GM23338 (cell line): ENCODE measurements around the gene NUCB2. TPM values are rescaled to one million over a fixed set of nuclear protein-coding genes. Genes with fewer than 3 reads are reported as not detected.

Experiments
- ATAC-seq: fragments of 200-7000 bp; cut with Tn5 transposase; 3 replicates; pipeline ENCODE4 v1.9.1; 2020
- DNase-seq: peaks from one replicate; pipeline ENCODE4 v3.0.0-alpha.2; 2015; ENCODE audit warnings: low spot score
- H2AFZ ChIP-seq: fragments of 200-600 bp; sonication (generic); 2 replicates; pipeline ENCODE4 v1.8.0; 2016; ENCODE audit warnings: antibody characterized with exemption, mild to moderate bottlenecking, moderate library complexity
- H3F3A ChIP-seq: fragments of 200-600 bp; sonication (generic); replicated peaks from 2 replicates; pipeline ENCODE4 v1.8.0; 2017; ENCODE audit warnings: antibody characterized with exemption, mixed run types, low read depth
- H3K27ac ChIP-seq: fragments of 200-600 bp; sonication (generic); 2 replicates; pipeline ENCODE4 v1.6.1; 2016; ENCODE audit warnings: low read depth
- H3K27me3 ChIP-seq: fragments of 200-600 bp; sonication (generic); 2 replicates; pipeline ENCODE4 v1.8.0; 2016; ENCODE audit warnings: mild to moderate bottlenecking, mixed run types, moderate library complexity; ENCODE audit not compliant: insufficient read depth
- H3K36me3 ChIP-seq: fragments of 200-600 bp; sonication (generic); 2 replicates; pipeline ENCODE4 v1.8.0; 2016; ENCODE audit warnings: mild to moderate bottlenecking; ENCODE audit not compliant: insufficient read depth
- H3K4me1 ChIP-seq: fragments of 200-600 bp; sonication (generic); 2 replicates; pipeline ENCODE4 v1.8.0; 2016; ENCODE audit warnings: mild to moderate bottlenecking, moderate library complexity; ENCODE audit not compliant: insufficient read depth
- H3K4me2 ChIP-seq: fragments of 200-600 bp; sonication (generic); 2 replicates; pipeline ENCODE4 v1.7.1; 2017; ENCODE audit warnings: mixed run types
- H3K4me3 ChIP-seq: fragments of 200-600 bp; sonication (generic); 2 replicates; pipeline ENCODE4 v1.6.1; 2016; ENCODE audit warnings: mixed run types
- H3K79me2 ChIP-seq: fragments of 200-600 bp; sonication (generic); replicated peaks from 2 replicates; pipeline ENCODE4 v1.8.0; 2017; ENCODE audit warnings: mild to moderate bottlenecking; ENCODE audit not compliant: insufficient read depth
- H3K9me2 ChIP-seq: fragments of 200-600 bp; sonication (generic); 2 replicates; pipeline ENCODE4 v1.8.0; 2017; ENCODE audit not compliant: insufficient read depth
- H4K20me1 ChIP-seq: fragments of 200-600 bp; sonication (generic); replicated peaks from 2 replicates; pipeline ENCODE4 v1.8.0; 2017; ENCODE audit warnings: mild to moderate bottlenecking; ENCODE audit not compliant: insufficient read depth
- H3K27ac Mint-ChIP-seq: 2 replicates; pipeline ENCODE4 v1.8.0; 2020; ENCODE audit warnings: inconsistent platforms, mild to moderate bottlenecking, moderate library complexity, mixed read lengths
- H3K27me3 Mint-ChIP-seq: 3 replicates; pipeline ENCODE4 v1.8.0; 2022; ENCODE audit warnings: low read depth, mild to moderate bottlenecking, moderate library complexity, mixed read lengths, inconsistent platforms; ENCODE audit not compliant: insufficient read depth, poor library complexity
- H3K36me3 Mint-ChIP-seq: 3 replicates; pipeline ENCODE4 v1.8.0; 2021; ENCODE audit warnings: low read depth, mild to moderate bottlenecking, inconsistent platforms, moderate library complexity, mixed read lengths
- H3K4me1 Mint-ChIP-seq: 3 replicates; pipeline ENCODE4 v1.8.0; 2020; ENCODE audit warnings: mild to moderate bottlenecking, inconsistent platforms, mixed read lengths
- H3K4me3 Mint-ChIP-seq: 3 replicates; pipeline ENCODE4 v1.8.0; 2021; ENCODE audit warnings: moderate library complexity, mild to moderate bottlenecking, inconsistent platforms, mixed read lengths
- H3K9me3 Mint-ChIP-seq: 3 replicates; pipeline ENCODE4 v1.8.0; 2020; ENCODE audit warnings: moderate library complexity, mild to moderate bottlenecking, inconsistent platforms, mixed read lengths
- CREB1 ChIP-seq: fragments of 250-450 bp; sonication (Bioruptor Pico); IDR thresholded peaks from 2 replicates; pipeline ENCODE4 v1.5.0; 2020; ENCODE audit warnings: low read depth, mild to moderate bottlenecking, moderate library complexity
- ETS1 ChIP-seq: IDR thresholded peaks from 2 replicates; pipeline ENCODE4 v1.6.1; 2016; ENCODE audit warnings: antibody characterized with exemption
- EZH2 ChIP-seq: fragments of 200-600 bp; sonication (generic); IDR thresholded peaks from one replicate; pipeline ENCODE4 v1.8.0; 2017; ENCODE audit warnings: antibody characterized with exemption, mild to moderate bottlenecking, low read depth; ENCODE audit not compliant: unreplicated experiment
- EZH2phosphoT487 ChIP-seq: fragments of 200-600 bp; sonication (generic); IDR thresholded peaks from one replicate; pipeline ENCODE4 v1.8.1; 2018; ENCODE audit warnings: antibody characterized with exemption; ENCODE audit not compliant: unreplicated experiment
- JUNB ChIP-seq: IDR thresholded peaks from one replicate; pipeline ENCODE4 v1.6.1; 2016; ENCODE audit warnings: antibody characterized with exemption; ENCODE audit not compliant: unreplicated experiment
- NANOG ChIP-seq: IDR thresholded peaks from 2 replicates; pipeline ENCODE4 v1.6.1; 2016; ENCODE audit warnings: antibody characterized with exemption, borderline replicate concordance
- POLR2AphosphoS5 ChIP-seq: IDR thresholded peaks from 2 replicates; pipeline ENCODE4 v1.6.1; 2016; ENCODE audit warnings: antibody characterized with exemption, low read depth
- REST ChIP-seq: IDR thresholded peaks from one replicate; pipeline ENCODE4 v1.6.1; 2018; ENCODE audit warnings: antibody characterized with exemption; ENCODE audit not compliant: unreplicated experiment
- STAT1 ChIP-seq: IDR thresholded peaks from one replicate; pipeline ENCODE4 v1.6.1; 2016; ENCODE audit warnings: antibody characterized with exemption; ENCODE audit not compliant: unreplicated experiment
- ZNF114 ChIP-seq: fragments of 250-450 bp; sonication (Bioruptor Pico); IDR thresholded peaks from 2 replicates; pipeline ENCODE4 v1.5.0; 2020; ENCODE audit warnings: mild to moderate bottlenecking, moderate library complexity
- ZNF331 ChIP-seq: fragments of 250-450 bp; sonication (Bioruptor Pico); IDR thresholded peaks from 2 replicates; pipeline ENCODE4 v1.5.0; 2020; ENCODE audit warnings: low read depth, mild to moderate bottlenecking, moderate library complexity
- ZNF462 ChIP-seq: fragments of 250-450 bp; sonication (Bioruptor Pico); IDR thresholded peaks from 2 replicates; pipeline ENCODE4 v1.5.0; 2020; ENCODE audit warnings: mild to moderate bottlenecking, moderate library complexity
- polyA plus RNA-seq: library from polyadenylated mRNA; unstranded; fragments of >200 nt; fragmentation: Nextera tagmentation; extraction: Ambion mirVana; gene quantifications from 2 replicates; pipeline ENCODE4 v1.2.1, GENCODE V29; 2016
- total RNA-seq: library from RNA; depleted of rRNA; stranded (reverse); fragments of >200 nt; shearing (Covaris generic); gene quantifications from 2 replicates; pipeline ENCODE4 v1.2.3, GENCODE V29; 2014
- TF ChIP-seq, protein P1 (sequence below), 2 experiments: fragments of 200-600 bp in 1 of 2; sonication (generic) in 1 of 2; conservative IDR thresholded peaks; 2 replicates each; pipeline versions ENCODE4 v1.5.1 to v1.6.1; 2016 to 2017; ENCODE audit warnings: antibody characterized with exemption in 2 of 2, low read depth in 2 of 2, mild to moderate bottlenecking in 2 of 2, moderate library complexity in 1 of 2

The NUCB2 gene
- total and polyA plus RNA-seq, 2 experiments from 2014 or later = 16.6 to 86.9 TPM

- H3K4me2 ChIP-seq = peak overlapping the region; percentile 95
- 0 out of 2 replicates have a peak, but pooled peaks cover 2% of the 10 kb centered on the region for H3F3A ChIP-seq
- peak; percentile 27 for DNase-seq
- H3K36me3 Mint-ChIP-seq = no peaks in the 10 kb centered on the region
- H3K4me1 ChIP-seq = peaks cover 3% of the 10 kb centered on the region; the same call in 1 of the 2 replicates
- H3K27me3 ChIP-seq = peaks cover 16% of the 10 kb centered on the region
- H3K4me3 ChIP-seq = peak overlapping the region; percentile 89
- H3K9me2 ChIP-seq = no peaks in the 10 kb centered on the region
- H2AFZ ChIP-seq = peak overlapping the region; percentile 100
- H4K20me1 ChIP-seq = no peaks in the 10 kb centered on the region
- H3K27ac ChIP-seq = no peak overlapping the region
- peak overlapping the region; percentile 85 for H3K4me3 Mint-ChIP-seq
- peaks cover 12% of the 10 kb centered on the region for H3K4me1 Mint-ChIP-seq
- no peaks in the 10 kb centered on the region for H3K36me3 ChIP-seq
- no peak overlapping the region for H3K27ac Mint-ChIP-seq
- H3K79me2 ChIP-seq = no peaks in the 10 kb centered on the region
- peak; percentile 34 for ATAC-seq
- TF ChIP-seq NANOG (no peak), EZH2phosphoT487 (no peak), EZH2 (no peak), CREB1 (CRISPR knock-in tag) (no peak), STAT1 (no peak), POLR2AphosphoS5 (no peak), JUNB (no peak), ETS1 (no peak), ZNF462 (CRISPR knock-in tag) (no peak), ZNF114 (CRISPR knock-in tag) (no peak), REST (no peak), ZNF331 (CRISPR knock-in tag) (no peak)
- TF ChIP-seq, protein P1, sequence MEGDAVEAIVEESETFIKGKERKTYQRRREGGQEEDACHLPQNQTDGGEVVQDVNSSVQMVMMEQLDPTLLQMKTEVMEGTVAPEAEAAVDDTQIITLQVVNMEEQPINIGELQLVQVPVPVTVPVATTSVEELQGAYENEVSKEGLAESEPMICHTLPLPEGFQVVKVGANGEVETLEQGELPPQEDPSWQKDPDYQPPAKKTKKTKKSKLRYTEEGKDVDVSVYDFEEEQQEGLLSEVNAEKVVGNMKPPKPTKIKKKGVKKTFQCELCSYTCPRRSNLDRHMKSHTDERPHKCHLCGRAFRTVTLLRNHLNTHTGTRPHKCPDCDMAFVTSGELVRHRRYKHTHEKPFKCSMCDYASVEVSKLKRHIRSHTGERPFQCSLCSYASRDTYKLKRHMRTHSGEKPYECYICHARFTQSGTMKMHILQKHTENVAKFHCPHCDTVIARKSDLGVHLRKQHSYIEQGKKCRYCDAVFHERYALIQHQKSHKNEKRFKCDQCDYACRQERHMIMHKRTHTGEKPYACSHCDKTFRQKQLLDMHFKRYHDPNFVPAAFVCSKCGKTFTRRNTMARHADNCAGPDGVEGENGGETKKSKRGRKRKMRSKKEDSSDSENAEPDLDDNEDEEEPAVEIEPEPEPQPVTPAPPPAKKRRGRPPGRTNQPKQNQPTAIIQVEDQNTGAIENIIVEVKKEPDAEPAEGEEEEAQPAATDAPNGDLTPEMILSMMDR (conservative IDR thresholded peaks at IDR 0.05; ENCODE audit: low read depth in 2 of 2) = no peak
- peaks cover 20% of the 10 kb centered on the region for H3K27me3 Mint-ChIP-seq
- H3K9me3 Mint-ChIP-seq = no peaks in the 10 kb centered on the region
These were observed 565 bp downstream of the NUCB2 start for GRCh38 chr11:17277024-17277584.
